GM21528 (cell line): ENCODE results near the gene FBXO46.
"Not testable (repeated sequence)": the region's sequence is repeated elsewhere in the genome, so short reads cannot be mapped to it uniquely, and the experiment has no call there.

ENCODE experiments used
- ATAC-seq: cut with Tn5 transposase; IDR thresholded peaks from one replicate; pipeline ENCODE4 v1.9.1; 2021; ENCODE audit warnings: mild to moderate bottlenecking, moderate library complexity; ENCODE audit not compliant: unreplicated experiment, low FRiP score

The FBXO46 gene

GRCh38 chr19:45729800-45730290 lies 851 bp downstream of the FBXO46 start:
- no peak for ATAC-seq

GRCh38 chr19:45728683-45729082 lies 2.0 kb downstream of the FBXO46 start:
- not testable (repeated sequence) for ATAC-seq

GRCh38 chr19:45720065-45720464 lies 10.6 kb downstream of the FBXO46 start:
- not testable (repeated sequence) for ATAC-seq

- peak; percentile 4 for ATAC-seq
Observed at GRCh38 chr19:45717983-45718650, 12.6 kb downstream of the FBXO46 start.

GRCh38 chr19:45717131-45717982 lies 13.3 kb downstream of the FBXO46 start:
- ATAC-seq = peak; percentile 88

GRCh38 chr19:45716359-45717130 lies 14.2 kb downstream of the FBXO46 start:
- ATAC-seq = no peak

GRCh38 chr19:45715139-45715538 lies 15.6 kb downstream of the FBXO46 start:
- ATAC-seq = no peak

- no peak for ATAC-seq
Observed at GRCh38 chr19:45713141-45713540, 17.6 kb downstream of the FBXO46 start.

GRCh38 chr19:45712699-45713067 lies 18.0 kb downstream of the FBXO46 start:
- no peak for ATAC-seq

- ATAC-seq = no peak
Observed at GRCh38 chr19:45711851-45712698, 18.6 kb downstream of the FBXO46 start.

GRCh38 chr19:45710356-45711130 lies 20.2 kb downstream of the FBXO46 start:
- no peak for ATAC-seq

- peak; percentile 5 for ATAC-seq
Observed at GRCh38 chr19:45705710-45706415, 24.8 kb downstream of the FBXO46 start.

- ATAC-seq = no peak
Observed at GRCh38 chr19:45705115-45705514, 25.6 kb downstream of the FBXO46 start.

- ATAC-seq = no peak
Observed at GRCh38 chr19:45701676-45702075, 29.0 kb downstream of the FBXO46 start.

- no peak for ATAC-seq
Observed at GRCh38 chr19:45693106-45693788, 37.4 kb downstream of the FBXO46 start.

- ATAC-seq = peak; percentile 83
Observed at GRCh38 chr19:45692187-45693105, 38.2 kb downstream of the FBXO46 start, which contains the start of gene QPCTL. QPCTL (plus strand) TSS chr19:45692666; CDS start chr19:45692704, 38 bp downstream.
